CD4-positive, alpha-beta T cell treated with Interferon alpha-2 for 1 hour (primary cell): ENCODE results near the gene SLC66A2.

ENCODE experiments used
- DNase-seq, 2 donors: peaks; one replicate each; pipeline ENCODE4 v3.0.0-alpha.2; 2020 to 2022

SLC66A2 gene

DNA sequence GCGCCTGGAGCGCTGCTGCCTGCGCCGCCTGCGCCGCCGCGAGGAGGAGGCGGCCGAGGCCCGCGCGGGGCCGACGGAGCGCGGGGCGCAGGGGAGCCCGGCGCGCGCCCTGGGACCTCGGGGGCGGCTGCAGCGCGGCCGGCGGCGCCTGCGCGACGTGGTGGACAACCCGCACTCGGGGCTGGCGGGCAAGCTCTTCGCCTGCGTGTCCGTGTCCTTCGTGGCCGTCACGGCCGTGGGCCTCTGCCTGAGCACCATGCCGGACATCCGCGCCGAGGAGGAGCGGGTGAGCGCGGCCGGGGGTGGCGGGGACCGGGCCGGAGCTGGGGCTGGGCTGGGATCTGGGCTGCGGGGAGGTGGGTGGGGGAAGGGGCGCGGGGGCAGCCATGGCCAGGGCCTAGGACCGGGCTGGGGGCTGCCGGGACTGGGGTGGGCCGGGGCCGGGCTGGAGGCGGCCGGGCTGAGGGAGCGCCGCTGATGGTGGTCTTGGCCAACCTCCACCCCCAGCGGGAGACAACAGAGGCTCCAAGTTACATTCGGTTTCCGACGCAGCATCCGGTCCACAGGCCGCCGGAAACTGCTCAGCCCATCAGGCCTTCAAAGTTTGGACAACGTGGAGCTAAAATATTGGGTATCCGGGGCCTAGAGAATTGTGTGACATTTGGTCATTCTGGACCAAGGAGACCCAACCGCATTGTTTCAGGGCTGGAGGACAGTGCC, 87.3 kb downstream of the SLC66A2 start:
- no peak for DNase-seq

DNA sequence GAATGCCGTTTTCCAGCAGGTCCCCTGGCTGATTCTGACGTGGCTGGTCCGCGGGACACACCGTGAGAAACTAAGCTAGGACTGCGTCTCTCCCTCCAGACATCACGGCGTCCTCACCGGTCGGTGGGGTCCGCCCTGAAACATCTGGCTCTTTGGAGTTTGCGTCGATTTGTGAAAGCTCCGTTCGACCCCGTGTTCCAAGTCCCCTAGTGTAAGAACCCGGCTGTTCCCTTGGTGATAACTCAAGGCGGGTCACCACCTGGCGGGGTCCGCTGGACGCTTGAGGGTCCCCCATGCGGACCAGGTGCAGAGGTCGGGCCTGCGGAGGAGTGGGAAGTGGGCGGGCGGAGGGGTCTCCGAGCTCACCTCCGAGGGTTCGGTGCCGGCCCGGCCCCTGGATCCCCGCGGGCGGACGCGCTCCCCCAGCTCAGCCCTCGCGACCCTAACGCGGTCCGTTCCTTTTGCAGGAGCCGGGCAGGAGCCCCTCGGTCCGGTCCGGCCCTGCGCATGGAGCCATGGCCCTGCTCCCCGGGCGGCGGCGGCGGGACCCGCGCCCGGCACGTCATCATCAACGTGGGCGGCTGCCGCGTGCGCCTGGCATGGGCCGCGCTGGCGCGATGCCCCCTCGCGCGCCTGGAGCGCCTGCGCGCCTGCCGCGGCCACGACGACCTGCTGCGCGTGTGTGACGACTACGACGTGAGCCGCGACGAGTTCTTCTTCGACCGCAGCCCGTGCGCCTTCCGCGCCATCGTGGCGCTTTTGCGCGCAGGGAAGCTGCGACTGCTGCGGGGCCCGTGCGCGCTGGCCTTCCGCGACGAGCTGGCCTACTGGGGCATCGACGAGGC, 88.1 kb downstream of the SLC66A2 start:
- no peak for DNase-seq

DNA sequence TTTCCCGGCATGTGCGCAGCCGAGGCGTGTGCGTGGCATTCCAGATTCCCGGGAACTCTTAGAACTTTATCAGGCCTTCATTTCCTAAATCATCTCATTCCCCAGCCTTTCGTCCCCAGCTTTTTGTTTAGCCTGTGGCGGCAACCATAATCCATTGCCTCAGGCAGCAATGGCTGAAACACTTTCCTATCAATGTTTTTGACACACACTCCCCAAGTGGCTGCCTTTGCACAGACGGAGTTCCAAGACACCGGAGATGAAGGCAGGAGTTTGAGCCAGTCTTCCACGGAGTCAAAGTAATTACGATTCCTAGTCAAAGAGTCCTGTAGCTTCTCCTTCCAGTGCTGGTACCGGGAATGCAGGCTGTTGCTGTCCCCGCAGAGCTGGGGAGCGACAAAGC, 88.9 kb downstream of the SLC66A2 start:
- no peak for DNase-seq

DNA sequence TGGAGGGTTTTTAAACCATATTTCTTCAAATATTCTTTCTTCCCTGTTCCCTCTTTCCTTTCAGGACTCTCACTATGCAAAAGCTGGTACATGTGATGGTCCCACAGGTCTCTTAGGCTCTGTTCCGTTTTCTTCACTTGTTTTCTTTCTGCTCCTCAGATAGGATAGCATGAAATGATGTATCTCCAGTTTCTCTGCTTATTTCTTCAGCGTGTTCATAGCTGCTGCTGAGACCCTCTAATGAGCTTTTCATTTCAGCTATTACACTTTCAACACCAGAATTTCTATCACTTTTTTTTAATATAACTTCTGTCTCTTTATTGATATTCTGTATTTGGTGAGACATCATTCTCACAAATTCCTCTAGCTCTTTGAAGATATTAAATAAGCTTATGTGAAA, 89.8 kb downstream of the SLC66A2 start:
- no peak for DNase-seq

DNA sequence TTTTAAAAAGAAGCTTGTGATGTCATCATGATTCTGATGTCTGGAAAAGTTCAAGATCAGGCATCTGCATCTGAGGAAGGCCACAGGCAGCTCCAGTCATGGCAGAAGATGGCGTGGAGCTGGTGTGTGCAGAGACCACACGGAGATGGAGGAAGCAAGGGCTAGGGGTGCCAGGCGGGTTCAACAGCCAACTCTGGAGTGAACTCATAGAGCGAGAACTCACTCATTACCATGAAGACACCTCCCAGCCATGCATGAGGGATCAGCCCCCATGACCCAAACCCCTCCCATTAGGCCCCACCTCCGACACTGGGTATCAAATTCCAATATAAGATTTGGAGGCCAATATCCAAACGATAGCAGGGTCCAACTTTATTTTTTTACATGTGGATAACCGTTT, 92.1 kb downstream of the SLC66A2 start:
- no peak for DNase-seq

DNA sequence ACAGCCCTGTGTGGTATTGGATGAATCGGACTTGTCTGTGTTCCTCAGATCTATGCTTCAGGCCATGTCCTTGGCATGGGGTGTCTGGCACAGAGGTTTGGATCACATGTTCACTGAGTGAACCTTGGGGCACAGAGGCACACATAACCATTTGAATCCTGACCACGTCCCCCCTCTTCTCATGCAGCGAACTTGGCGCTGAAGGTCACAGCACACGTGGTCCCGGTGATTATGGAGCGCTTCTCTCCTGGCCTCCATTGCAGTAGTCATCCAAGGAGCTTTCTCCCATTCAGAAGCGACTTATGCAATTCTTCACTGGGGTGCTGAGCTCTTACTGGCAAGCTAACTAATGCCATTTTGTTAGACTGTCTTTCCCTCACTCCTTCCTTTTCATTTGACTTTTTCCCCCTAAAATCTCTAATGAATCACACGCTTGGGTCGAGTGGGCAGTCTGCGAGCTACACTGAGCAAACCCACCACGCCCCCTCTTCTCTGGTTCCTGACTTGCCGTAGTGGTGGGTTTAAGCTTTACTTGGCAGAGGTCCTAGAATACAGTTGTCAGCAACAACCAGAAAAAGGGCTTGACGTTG, 94.3 kb downstream of the SLC66A2 start:
- DNase-seq = no peak

DNA sequence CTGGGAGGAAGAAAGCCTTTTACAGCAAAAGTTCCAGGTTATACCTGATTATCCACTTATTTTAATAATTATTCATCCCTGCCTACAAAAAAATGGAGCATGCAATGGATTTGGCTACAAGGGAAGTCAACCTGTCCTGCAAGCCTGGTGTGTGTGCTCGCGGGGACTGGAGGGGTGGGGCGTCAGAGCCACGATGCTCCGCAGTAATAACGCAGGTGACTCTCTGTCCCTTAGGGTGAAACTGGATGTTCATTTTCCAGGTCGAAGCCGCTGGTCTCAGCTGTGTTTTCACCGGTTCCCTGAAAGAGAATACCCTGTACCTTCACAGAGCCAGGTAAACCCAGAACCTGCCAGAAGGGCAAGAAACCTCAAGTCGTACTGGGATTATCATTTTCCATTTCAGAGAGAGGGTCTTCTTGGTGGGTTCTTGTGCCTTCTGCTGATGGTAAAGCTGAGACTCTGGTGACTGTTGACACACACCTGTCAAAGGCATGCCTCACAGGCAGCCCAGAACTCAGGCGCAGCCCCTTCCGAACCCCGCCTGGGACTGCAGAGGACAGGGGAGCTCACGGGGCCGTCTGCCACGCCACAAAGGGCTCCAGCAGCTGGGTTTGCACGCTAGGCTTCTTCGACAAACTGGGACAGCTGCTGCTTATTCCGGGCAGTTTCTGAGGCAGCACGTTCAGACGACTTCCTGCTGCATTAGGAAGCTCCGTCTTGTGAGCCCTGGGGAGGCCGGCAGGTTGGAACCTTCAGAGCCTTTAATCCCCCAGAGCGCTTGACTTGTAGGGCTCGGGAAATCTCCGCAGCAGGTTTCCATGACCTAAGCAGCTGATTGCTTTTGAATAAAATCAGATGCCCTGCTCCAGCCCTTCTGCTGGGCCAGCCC, 95.1 kb downstream of the SLC66A2 start:
- DNase-seq = no peak

DNA sequence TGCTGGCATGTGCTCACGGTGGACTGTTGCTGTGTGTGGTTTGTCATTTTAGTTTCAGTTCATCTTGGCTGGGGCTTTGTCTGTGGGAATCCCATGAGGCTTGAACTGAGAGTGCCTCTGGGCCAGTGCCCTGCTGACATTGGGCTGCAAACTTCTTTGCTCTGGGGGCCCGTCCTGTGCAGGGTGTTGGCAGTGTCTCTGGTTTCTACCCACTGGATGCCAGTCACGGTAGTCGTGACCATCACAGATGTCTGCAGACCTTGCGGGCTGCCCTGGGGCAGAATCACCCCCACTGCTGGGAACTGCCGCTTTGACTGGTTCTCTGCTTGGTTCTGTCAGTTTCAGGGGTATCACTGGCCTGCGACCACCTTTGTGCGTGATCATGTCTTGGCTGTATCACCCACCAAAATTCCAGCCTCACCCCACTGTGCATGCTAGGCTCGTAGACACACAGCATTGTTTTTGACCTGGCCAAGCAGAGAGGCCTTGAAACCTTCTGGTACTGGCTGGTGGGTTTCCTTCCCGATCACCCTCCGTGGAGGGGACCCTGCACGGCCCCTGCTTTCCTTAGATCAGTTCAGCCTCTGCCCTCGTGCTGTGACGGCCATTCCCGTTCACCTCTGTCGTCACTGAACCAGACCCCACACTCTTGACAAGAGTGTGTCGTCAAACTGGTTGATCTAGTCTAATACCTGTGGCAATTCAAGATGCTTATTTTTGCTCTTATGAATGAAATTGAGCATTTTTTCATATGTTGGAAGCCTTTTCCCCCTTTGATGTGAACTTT, 96.1 kb downstream of the SLC66A2 start:
- DNase-seq = no peak

DNA sequence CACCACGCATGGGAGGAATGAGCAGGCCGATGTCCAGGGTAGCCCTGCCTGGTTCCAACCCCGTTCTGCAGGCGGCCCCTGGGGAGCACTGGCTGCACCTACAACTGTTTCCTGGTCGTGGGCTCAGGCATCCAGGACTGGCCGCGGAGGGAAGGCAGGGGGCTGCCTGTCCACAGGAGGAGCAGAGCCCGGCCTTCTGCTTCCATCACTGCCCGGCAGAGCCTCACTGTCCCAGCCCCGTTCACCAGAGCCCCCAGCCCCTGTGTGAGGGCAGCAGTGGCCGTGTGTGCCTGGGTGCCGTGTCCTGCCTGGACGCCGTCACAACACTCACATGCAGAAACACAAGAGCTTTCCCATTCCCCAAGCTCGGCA, 97.5 kb downstream of the SLC66A2 start:
- DNase-seq = no peak

DNA sequence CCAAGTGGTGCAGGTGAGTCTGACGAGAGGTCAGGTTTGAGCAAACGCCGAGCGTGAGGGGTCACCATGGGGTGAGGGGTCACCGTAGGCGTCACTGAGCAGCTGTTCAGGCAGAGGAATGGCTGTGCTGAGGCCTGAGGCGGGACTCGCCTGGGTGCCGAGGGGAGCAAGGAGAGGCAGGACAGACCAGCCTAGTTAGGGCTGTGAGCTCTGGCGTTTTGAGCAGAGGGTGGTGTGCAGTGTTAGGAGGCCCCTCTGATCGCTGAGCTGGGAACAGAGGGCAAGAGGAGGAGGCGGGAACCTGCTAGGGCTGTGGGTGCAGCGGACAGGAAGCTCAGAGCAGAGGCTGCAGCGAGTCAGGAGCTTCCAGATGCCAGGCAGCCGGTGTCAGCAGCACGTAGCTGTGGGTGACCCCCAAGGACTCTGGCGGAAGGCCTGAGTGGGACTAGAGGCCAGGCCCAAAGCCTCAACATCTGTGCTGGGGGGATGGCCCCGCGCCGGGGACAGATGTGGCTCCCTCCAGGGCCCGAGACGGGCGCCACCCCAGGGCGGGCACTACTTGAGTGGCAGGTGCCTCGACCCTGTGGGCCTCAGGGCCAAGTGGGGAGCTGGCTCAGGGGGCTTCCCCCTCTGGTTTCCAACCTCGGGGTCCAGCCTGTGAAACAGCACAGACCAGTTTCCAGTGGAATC, 98.0 kb downstream of the SLC66A2 start:
- DNase-seq = no peak

DNA sequence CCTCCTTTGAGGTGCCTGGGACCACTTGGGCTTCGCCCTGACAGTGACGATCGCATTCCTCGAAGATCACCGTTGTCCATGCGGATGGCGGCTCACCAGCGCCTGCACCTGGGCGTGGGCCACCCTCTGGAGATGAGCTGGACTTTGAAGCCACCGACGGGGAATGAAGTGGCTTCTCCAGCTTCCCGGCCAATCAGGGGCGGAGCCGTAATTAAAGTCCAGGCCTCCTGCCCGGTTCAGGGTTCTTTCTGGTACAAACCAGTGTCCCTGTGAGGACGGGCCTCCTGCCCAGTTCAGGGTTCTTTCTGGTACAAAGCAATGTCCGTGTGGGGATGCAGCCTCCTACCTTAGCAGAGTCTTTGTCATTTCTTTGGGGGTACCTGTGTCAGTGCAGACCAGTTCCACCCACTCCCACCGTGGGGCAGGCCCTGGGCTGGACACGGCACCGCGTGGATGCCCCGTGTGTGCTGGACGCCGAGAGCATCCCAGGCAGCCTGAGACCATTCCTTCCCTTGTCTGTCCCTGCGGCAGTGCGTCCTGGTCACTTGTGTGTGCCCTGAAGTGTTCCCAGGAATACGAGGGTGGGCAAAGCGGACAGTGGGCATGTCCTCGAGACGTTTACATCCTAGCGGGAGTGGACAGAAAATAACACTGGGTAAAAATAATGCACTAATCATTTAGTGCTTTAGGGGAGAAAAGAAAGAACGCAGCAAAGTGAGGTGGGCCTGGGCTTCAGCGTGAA, 98.7 kb downstream of the SLC66A2 start:
- no peak for DNase-seq
